Motor neuron (in vitro differentiated cells): Measurements from ENCODE around the gene HMGCLL1. TPM values are rescaled to one million over a fixed set of nuclear protein-coding genes. Genes with fewer than 3 reads are reported as not detected.

ENCODE experiments used
- ATAC-seq, 8 experiments: fragments of 200-7000 bp; cut with Tn5 transposase; replicated peaks in 6 of 8; 2 replicates each; pipeline ENCODE4 v1.8.0; 2021; ENCODE audit warnings: mild to moderate bottlenecking in 8 of 8, moderate library complexity in 8 of 8
- H3K27ac ChIP-seq, 2 donors: fragments of 250-450 bp; sonication (Bioruptor Pico); 2 replicates each; pipeline ENCODE4 v1.9.0; 2021; ENCODE audit warnings: antibody characterized with exemption in 2 of 2, mild to moderate bottlenecking in 2 of 2, moderate library complexity in 1 of 2
- H3K4me1 ChIP-seq, 2 donors: fragments of 250-450 bp; sonication (Bioruptor Pico); replicated peaks in 1 of 2; 2 replicates each; pipeline ENCODE4 v1.6.1; 2021; ENCODE audit warnings: antibody characterized with exemption in 2 of 2, mild to moderate bottlenecking in 2 of 2, moderate library complexity in 1 of 2
- H3K4me3 ChIP-seq, 5 donors: fragments of 250-450 bp; sonication (Bioruptor Pico); 2 replicates each; pipeline ENCODE4 v1.9.0; 2021; ENCODE audit warnings: antibody characterized with exemption in 5 of 5, mild to moderate bottlenecking in 5 of 5, moderate library complexity in 4 of 5
- WGBS, 10 experiments: fragments of 450-650 bp; shearing (Covaris generic); methylation state at CpG; one replicate each; pipeline ENCODE4 v1.0.0; 2022; 5-methylcytosine and 5-hydroxymethylcytosine counted together
- in situ Hi-C, 9 experiments: fragments of 400-800 bp; cut with MboI; loops; one replicate each; pipeline ENCODE4 v1.15.0; 2021; ENCODE audit warnings: low sequenced_read_pairs in 9 of 9, low pct_unique_long_range_greater_than_20kb in 2 of 9; ENCODE audit not compliant: unreplicated experiment in 9 of 9
- total RNA-seq, 8 experiments: library from RNA; unstranded; fragments of 300-600 nt; gene quantifications; 2 replicates each; pipeline versions ENCODE4 v1.2.3 to v1.2.4, GENCODE V29; 2022

HMGCLL1 gene
- total RNA-seq, 8 experiments from 2014 or later = 0.10 to 19.1 (median 13.2) TPM; not detected in 1

DNA sequence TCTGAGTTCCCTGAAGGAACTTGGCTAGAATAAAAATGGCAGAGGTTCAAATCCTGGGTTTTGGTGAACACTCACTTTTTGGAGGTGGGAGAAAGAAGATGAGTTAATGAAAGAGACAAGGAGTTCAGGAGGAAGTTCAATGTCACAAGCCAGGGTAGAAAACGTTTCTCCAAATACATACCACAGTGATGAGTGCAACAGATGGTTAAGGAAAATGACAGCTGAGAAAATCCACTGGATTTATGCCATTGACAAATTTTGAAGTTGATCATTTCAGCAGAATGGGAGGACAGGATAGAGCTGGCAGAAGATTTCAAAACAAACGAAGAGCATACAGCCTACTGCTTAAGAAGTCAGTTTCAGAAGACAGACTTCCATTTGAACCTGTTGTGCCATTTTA is 129.0 kb downstream of the HMGCLL1 start:
- Histone ChIP-seq H3K4me1 (no peaks in the 10 kb centered on the region), H3K27ac (no peak overlapping the region), H3K4me3 (no peak overlapping the region)
- ATAC-seq = no peak
- 0 to 100% (median 58%) methylated on average over 1 to 2 of the region's 2 CpGs for WGBS, 10 experiments
- in situ Hi-C loops = loop anchor here in 1 of 9 experiments (25.0 kb wide), 1 partner anchor 437 kb away; the partner anchor contains the start of gene BMP5

DNA sequence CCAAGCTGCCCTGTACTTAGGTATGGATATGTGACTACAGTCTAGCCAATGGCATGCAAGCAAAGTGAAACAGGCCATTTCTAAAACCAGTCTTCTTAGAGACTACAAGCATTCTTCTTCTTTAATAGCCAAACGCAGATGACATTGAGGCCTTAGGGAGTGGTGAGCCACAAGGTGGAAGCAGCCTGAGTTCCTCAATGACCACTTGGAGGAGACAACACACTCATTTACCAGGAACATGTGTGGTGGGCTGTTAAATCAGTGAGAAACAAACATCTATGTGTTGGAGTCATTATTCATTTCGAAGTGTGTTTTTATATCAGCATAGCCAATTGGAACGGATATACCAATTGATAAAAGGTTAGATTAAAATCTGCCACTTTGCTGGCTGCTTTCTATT is 129.8 kb downstream of the HMGCLL1 start:
- in situ Hi-C loops = loop anchor here in 5 of 9 experiments (25.0 kb wide), 2 partner anchors 438 to 838 kb away; partner anchors contain the start of gene BMP5 (in 4 of the 5)
- 36 to 100% (median 71%) methylated on average over 1 to 3 of the region's 3 CpGs for WGBS, 10 experiments
- H3K4me1 ChIP-seq = no peaks in the 10 kb centered on the region
- H3K27ac ChIP-seq = no peak overlapping the region
- H3K4me3 ChIP-seq = no peak overlapping the region
- peak in 1 of 8 experiments; percentile 78 for ATAC-seq

DNA sequence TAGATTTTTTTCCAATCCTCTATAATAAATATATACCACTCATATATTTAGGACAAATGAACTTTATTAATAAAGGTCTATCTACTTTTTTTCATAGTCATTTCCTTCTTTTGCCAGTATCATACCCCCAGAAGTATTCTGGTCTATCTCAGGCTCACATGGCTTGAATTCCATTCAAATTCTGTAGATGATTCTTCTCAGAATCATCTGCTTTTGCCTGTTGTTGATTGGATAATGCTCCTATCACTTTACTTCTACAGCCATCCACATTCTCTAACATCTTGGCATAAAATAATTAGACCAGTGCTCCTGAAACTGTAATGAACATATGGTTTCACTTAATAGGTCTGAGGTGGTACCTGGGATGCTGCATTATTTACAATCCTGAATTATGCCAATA is 130.5 kb downstream of the HMGCLL1 start:
- Histone ChIP-seq H3K27ac (no peak overlapping the region), H3K4me3 (no peak overlapping the region), H3K4me1 (no peaks in the 10 kb centered on the region)
- in situ Hi-C loops = loop anchor here in 5 of 9 experiments (25.0 kb wide), 2 partner anchors 439 to 839 kb away; partner anchors contain the start of gene BMP5 (in 4 of the 5)
- no peak for ATAC-seq

DNA sequence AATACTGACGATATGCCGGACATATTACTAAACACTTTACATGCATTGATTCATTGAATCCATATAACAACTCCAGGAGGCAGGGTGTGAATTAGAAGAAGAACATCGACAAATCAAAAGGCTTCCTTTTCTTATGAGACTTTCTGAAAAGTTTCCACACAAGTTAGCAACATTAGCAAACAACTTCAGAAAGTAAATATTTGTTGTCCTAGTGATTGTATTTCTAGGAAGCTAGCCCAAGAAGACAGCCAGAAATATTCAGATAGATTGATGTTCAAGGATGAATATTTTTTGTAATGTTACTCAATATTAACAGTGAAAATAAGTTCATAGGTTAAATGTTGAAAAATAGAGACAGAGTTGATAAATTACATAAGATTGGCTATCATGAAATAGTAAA is 131.1 kb downstream of the HMGCLL1 start:
- 11 to 100% (median 87%) methylated on average over 1 to 3 of the region's 3 CpGs; no CpG with 5 or more reads in 1 of the 10 experiments for WGBS, 10 experiments
- H3K27ac ChIP-seq = no peak overlapping the region
- no peak for ATAC-seq
- H3K4me3 ChIP-seq = no peak overlapping the region
- no peaks in the 10 kb centered on the region for H3K4me1 ChIP-seq
- in situ Hi-C loops = loop anchor here in 5 of 9 experiments (25.0 kb wide), 2 partner anchors 439 to 839 kb away; partner anchors contain the start of gene BMP5 (in 4 of the 5)

DNA sequence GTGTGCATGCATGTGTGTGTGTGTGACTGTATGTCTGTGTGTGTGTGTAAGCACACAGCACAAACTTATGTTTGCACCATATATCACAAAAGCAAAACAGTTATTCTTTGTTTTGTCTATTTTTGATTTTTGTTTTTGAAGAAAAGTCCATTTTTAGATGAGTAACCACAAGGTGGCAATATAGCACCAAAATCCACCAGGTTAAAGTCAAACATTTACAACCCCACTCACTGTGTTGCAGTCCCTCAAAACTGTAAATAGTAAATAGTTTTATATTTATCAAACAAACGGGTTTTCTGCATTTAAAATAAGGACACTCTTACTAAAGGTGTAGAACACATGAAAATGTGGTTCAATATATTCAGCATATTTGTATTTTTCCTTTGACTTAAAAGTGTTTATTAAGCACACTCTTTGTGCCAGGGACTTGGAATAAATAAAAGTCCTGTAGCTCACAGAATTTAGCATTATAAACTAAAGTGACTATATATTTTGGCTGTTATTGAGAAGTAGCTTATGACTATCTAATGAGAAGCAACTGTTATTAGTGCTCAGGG is 133.3 kb downstream of the HMGCLL1 start:
- peak in 1 of 8 experiments; percentile 37 for ATAC-seq
- WGBS, 10 experiments = 0 to 8% (median 0%) methylated on average over 1 of the region's 1 CpG; no CpG with 5 or more reads in 2 of the 10 experiments
- Histone ChIP-seq H3K4me1 (no peaks in the 10 kb centered on the region), H3K4me3 (no peak overlapping the region), H3K27ac (no peak overlapping the region)
- in situ Hi-C loops = loop anchor here in 5 of 9 experiments (25.0 kb wide), 2 partner anchors 442 to 842 kb away; partner anchors contain the start of gene BMP5 (in 4 of the 5)

DNA sequence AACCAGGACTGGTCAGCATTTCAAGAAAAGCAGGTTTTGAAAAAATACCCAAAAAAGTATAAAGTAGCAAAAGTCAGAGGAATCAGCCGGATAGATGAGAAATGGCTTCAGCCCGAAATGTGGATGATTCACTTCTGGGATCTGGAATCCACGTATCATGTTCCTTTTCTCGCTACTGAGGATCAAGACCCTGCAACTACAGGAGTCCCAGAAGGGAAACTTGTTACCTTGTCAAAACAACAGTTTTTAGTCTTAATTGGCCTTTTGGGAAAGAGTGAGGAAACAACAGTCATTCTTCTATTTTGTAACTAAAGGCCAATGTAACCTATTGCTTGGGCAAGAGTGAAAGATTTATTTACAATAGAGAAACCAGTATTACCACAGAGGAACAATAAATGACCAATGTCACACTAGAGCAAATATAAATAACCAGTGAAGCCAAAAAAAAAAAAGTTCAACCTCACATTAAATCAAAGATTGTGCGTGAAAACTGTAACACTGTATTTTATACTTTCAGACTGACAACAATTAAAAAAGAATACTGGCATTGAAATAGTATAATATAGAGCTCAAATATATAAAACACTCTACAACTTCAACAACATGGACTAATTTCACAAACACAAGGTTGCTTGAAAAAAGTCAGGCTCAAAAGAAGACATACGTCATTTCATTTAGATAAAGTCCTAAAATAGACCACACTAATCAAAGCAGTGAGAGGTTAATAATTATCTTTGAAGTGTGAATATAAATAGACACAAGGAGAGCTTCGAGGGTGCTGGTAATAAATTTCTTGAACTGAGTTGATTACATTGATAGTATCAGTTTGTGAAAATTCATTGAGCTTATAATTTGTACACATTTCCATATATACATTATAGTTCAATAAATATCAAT is 135.5 kb downstream of the HMGCLL1 start:
- 48 to 97% (median 77%) methylated on average over 5 to 7 of the region's 7 CpGs for WGBS, 10 experiments
- in situ Hi-C loops = loop anchor here in 5 of 9 experiments (5.0 to 25.0 kb wide), 3 partner anchors 444 to 844 kb away; partner anchors contain the start of gene BMP5 (in 4 of the 5)
- ATAC-seq = no peak
- no peak overlapping the region for H3K27ac ChIP-seq
- H3K4me3 ChIP-seq = no peak overlapping the region
- H3K4me1 ChIP-seq = no peaks in the 10 kb centered on the region

DNA sequence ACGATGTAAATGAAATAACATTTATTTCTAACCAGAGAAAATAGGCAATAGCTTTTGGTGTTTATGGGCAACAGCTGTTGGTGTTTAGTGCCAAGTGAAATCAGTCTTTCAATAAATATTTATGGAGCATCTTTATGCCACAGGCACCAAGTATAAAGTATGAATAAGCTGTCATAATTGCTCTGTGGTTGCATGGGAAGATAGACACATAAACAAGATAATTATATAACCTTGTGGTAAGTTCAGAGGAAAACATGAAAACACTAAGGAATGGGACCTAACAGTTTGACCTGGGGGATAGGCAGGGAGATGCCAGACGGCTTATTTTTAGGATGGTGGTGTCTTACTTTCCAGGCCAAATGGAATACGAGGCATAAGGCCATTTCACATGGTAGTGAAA is 140.8 kb downstream of the HMGCLL1 start:
- peak in 1 of 8 experiments; percentile 69 for ATAC-seq
- in situ Hi-C loops = loop anchor here in 5 of 9 experiments (25.0 kb wide), 2 partner anchors 449 to 849 kb away; partner anchors contain the start of gene BMP5 (in 4 of the 5)
- Histone ChIP-seq H3K27ac (no peak overlapping the region), H3K4me3 (no peak overlapping the region), H3K4me1 (no peaks in the 10 kb centered on the region)
- 6 to 92% (median 77%) methylated on average over 1 to 3 of the region's 3 CpGs for WGBS, 10 experiments

DNA sequence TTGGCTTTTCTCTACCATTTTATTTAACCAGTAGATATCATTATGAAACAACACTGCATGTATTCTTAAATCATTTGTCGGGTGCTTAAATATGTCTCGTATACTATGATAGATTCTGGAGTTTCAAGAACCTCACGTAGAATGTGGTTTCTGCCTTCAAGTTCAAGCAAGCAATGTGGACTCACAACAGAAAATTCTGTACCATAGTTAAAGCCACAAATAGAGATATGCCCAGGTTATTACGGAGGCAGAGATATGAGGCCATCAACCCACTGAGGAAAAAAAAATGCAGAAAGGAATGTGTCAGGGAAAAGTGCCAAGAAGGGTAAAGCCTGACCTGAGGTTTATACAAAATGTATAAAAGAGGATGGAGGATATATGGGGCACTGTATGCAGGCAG is 141.9 kb downstream of the HMGCLL1 start:
- in situ Hi-C loops = loop anchor here in 5 of 9 experiments (25.0 kb wide), 2 partner anchors 450 to 850 kb away; partner anchors contain the start of gene BMP5 (in 4 of the 5)
- Histone ChIP-seq H3K27ac (no peak overlapping the region), H3K4me3 (no peak overlapping the region), H3K4me1 (no peaks in the 10 kb centered on the region)
- ATAC-seq = no peak
- 67 to 100% (median 91%) methylated on average over 2 to 4 of the region's 4 CpGs for WGBS, 10 experiments

DNA sequence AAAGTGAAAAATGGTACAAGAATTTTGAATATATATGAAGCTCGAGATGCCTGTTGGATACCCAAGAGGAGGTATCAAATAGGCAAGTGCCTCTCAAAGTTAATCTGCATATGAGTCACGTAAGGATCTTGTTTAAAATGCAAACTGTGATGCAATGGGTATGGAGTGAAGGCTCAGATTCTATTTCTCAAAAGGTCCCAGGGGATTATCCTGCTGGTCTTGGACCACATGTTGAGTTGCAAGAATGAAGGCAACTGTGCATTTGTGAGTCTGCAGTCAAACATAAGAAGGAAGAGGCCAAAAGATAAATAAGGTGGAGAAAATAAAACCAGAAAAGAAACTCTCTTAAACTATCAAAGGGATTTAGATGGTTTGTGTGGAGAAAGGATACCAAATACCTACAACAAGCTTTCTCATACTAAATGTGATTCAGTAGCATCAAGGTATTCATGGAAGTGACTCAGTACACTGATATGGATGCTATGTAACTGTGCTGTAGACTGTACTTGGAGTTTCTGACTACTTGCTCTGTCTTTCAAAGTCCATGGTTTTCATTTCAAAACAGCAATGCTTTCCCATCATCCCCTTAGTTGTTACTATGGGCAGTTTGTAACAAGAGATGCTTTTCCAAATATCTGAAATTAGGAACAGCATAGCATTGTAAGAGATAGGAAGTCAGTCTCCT is 145.4 kb downstream of the HMGCLL1 start:
- no peaks in the 10 kb centered on the region for H3K4me1 ChIP-seq
- in situ Hi-C loops = loop anchor here in 5 of 9 experiments (25.0 kb wide), 2 partner anchors 454 to 854 kb away; partner anchors contain the start of gene BMP5 (in 4 of the 5)
- H3K4me3 ChIP-seq = no peak overlapping the region
- WGBS, 10 experiments = 19 to 83% (median 50%) methylated on average over 1 to 2 of the region's 2 CpGs; no CpG with 5 or more reads in 1 of the 10 experiments
- ATAC-seq = peak in 3 of 8 experiments; percentile 38 to 95 (median 78)
- H3K27ac ChIP-seq = no peak overlapping the region

DNA sequence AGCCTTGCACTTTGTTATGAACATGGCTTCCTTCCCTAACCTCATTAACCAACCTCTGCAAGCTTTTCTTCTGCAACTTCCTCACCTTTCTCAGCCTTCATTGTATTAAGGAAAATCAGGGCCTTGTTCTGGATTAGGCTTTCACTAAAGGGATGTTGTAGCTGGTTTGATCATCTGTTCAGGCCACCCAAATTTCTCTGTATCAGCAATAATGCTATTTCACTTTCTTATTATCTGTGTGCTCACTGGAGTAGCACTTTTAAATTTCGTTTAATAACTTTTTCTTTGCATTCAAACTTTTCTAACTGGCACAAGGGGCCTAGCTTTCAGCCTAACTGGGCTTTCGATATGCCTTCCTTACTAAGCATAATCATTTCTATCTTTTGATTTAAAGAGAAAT is 155.1 kb downstream of the HMGCLL1 start:
- in situ Hi-C loops = no loop called here
- 25 to 67% (median 46%) methylated on average over 2 of the region's 2 CpGs; no CpG with 5 or more reads in 2 of the 10 experiments for WGBS, 10 experiments

DNA sequence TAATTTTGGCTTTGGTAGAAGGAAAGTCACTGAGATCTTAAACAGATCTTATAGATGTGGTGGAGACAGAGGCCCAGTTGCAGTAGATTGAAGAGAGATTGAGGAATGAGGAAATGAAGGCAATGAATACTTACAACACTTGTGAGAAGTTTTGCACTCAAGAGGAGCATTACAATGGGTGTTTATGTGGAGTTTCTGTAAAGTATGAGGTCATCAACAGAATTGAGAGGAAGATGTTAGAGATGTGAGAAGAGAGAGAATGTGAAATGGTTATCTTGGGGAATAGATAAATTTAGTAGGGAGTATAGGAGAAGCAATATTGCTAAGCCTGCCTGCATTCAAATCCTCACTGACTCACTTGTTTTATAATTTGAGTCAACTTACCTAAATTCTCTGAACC is 168.3 kb downstream of the HMGCLL1 start:
- no peak overlapping the region for H3K4me3 ChIP-seq
- H3K4me1 ChIP-seq = no peaks in the 10 kb centered on the region
- no peak overlapping the region for H3K27ac ChIP-seq
- in situ Hi-C loops = no loop called here
- ATAC-seq = no peak

More for the DNA sequence above, 155.1 kb downstream of the HMGCLL1 start:
- Histone ChIP-seq H3K27ac (no peak overlapping the region), H3K4me3 (no peak overlapping the region), H3K4me1 (no peaks in the 10 kb centered on the region)
- no peak for ATAC-seq

DNA sequence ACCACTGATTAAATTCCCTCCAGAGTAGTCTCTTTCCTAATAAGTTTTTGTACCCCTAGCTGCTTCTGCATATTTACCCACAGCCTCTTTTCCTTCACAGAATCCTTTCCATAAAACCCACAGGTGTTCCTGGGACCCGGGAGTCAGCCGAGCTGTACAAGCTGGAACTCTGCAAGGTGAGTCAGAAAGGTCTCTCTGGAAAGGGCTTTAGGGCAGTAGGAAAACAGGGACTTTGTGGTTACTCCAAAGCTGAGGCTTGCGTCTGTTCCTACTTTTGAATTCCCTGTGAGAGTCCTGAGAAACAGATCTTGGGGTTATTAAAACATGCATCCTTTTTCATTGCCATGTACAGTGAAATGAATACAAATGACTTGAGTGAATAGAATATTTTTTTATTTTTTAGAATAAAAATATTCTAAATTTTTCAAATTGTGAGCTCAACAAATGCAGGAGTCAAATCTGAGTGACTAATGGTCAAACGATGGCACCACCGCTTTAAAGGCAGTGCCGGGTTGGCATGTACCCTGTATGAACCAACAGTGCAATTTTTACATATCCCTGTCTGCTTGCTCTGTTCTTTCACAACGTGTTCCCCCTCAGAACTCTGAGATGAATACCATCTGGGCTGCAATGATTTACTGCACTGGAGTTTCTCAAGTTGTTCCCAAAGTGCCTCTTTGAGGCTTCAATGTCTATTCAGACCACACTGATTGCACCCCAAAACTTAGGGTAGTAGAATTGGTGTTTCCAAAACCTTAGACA is 173.3 kb downstream of the HMGCLL1 start:
- in situ Hi-C loops = no loop called here
- H3K27ac ChIP-seq = no peak overlapping the region
- ATAC-seq = no peak
- no peak overlapping the region for H3K4me3 ChIP-seq
- H3K4me1 ChIP-seq = no peaks in the 10 kb centered on the region
- WGBS, 10 experiments = 0 to 100% (median 82%) methylated on average over 3 to 7 of the region's 7 CpGs; no CpG with 5 or more reads in 1 of the 10 experiments
